WTC11 (cell line): ENCODE measurements around the gene SUB1. TPM values are rescaled to one million over a fixed set of nuclear protein-coding genes. Genes with fewer than 3 reads are reported as not detected.

Source experiments
- total RNA-seq: library from RNA; stranded (reverse); gene quantifications from 3 replicates; pipeline ENCODE4 v1.2.3, GENCODE V29; 2021

The SUB1 gene
- total RNA-seq, 1 experiment from 2014 or later, result 258 TPM

Other genes with a start within 250 kb of the SUB1 start
- 60.9 to 65.7 TPM (median 64.5 TPM) in 3 replicates for gene ZFR, start 140.8 kb upstream of the SUB1 start, total RNA-seq
- 0.05 to 0.23 TPM (median 0.09 TPM) in 3 replicates for gene NPR3, start 125.8 kb downstream of the SUB1 start, total RNA-seq